WI38 (cell line): ENCODE measurements around the gene CELSR1.

Experiments
- H3K4me3 ChIP-seq: 2 replicates; pipeline ENCODE4 v1.5.1; 2011; ENCODE audit warnings: low read depth, mild to moderate bottlenecking, control low read depth, low read length
- CTCF ChIP-seq: IDR thresholded peaks from 2 replicates; pipeline ENCODE4 v1.5.1; 2012; ENCODE audit warnings: low read depth, mild to moderate bottlenecking, control low read depth, low read length

CELSR1 gene

DNA sequence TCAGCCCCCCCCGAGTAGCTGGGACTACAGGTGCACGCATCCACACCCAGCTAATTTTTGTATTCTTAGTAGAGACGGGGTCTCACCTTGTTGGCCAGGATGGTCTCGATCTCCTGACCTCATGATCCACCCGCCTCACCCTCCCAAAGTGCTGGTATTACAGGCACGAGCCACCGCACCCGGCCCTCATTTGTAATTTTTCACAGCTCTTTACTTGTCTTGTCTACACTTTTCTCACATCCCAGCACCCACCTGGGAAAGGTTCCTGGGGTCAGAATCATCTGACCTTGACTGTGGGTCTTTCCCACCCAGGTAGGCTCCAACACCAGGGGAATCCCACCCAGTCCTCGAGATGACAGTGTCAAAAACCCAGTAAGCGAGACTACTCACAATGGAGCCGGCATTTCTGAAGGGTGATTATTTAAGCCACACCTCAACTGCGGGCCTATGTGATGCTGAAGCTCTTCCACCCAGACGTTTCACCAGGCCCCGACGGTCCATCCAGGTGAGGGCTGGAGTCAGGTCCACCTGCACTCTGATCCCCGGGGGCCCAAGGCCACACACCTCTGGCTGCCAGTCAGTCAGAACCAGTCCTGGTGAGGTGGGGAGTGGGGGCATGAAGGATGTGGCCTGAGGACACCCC, 23.4 kb downstream of the CELSR1 start:
- no peak for TF ChIP-seq CTCF
- H3K4me3 ChIP-seq = no peak overlapping the region

- no peak for TF ChIP-seq CTCF
Measured at GRCh38 chr22:46512683-46513082, 24.7 kb downstream of the CELSR1 start.

GRCh38 chr22:46512039-46512370, 25.4 kb downstream of the CELSR1 start:
- H3K4me3 ChIP-seq = no peak overlapping the region
- no peak for TF ChIP-seq CTCF

More at GRCh38 chr22:46512683-46513082, 24.7 kb downstream of the CELSR1 start:
- no peak overlapping the region for H3K4me3 ChIP-seq

DNA sequence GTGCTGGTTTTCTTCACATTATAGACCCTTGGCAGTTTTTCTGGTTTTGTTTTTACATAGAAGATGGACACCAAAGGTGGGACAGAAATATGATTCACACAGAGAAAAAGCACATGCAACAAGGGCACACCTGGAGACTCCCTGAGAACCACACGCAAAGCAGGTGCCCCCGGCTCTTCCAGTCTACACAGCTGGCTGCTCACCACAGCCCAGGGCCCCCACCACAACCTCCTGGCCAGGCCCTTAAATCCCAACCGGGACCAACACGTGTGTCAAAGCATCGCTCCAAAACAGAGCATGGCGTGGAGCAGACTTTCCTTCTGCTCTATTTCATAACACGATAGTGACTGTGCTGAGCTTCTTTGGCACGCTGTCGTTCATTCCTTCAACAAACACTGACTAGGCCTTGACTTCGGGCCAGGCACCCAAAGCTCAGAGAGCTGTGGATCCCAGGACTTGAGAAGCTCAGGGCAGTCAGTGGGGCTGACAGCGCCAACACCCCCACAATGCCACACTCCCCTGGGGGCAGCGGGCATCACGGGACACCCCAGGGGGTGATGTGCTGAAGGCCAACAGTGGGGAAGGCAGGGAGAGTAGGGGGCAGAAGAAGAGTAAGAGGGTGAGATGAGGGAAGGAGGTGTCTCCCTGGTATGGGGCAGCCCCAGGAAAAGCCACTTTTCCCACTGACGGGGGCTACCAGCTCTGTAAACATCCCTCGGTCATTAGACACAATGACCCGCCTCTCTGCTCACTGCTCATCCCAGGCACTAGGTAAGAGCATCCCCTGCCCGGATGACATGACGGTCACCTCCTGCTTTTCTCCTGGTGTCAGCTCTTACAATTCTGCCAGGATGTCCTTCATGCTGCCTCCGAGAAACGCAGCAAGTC, 26.0 kb downstream of the CELSR1 start:
- H3K4me3 ChIP-seq = no peak overlapping the region
- TF ChIP-seq CTCF = no peak

DNA sequence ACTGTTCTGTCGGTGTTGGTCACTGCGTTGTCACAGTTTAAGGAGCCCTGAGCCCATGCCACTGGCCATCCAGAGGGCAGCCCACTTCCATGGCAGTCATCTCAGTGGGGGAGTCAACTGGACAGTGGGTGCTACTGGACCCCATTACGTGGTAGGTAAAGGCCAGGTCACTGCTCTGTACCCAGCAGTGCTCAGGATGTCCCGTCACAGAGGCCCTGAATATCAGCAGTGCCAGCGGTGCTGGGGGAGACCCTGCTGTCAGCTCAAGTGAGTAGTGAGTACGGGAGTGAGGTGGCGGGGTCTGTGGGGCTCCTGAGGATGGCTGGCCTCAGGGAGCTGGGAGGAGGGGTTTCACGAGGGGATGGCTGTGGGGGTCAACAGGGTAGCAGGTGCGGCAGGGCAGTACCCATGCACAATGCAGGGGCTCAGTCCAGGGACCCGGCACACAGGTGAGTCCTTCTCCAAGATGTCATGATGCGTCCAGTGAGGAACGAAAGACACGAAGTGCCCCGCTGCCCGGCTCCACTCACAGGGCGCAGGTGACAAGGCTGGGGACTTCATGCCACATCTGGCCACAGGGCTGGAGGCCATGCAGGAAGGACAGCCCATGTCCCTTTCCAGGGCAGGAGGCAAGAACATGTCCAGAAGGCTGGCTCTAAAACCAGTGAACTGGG, 27.9 kb downstream of the CELSR1 start:
- H3K4me3 ChIP-seq = no peak overlapping the region
- no peak for TF ChIP-seq CTCF

- no peak overlapping the region for H3K4me3 ChIP-seq
- no peak for TF ChIP-seq CTCF
Measured at GRCh38 chr22:46508491-46508999, 28.9 kb downstream of the CELSR1 start.
